Right lobe of liver (tissue), 4 donors: ENCODE measurements around the gene INAVA.

ENCODE experiments used
- CTCF ChIP-seq, 4 donors: fragments of 200-600 bp in 3 of 4; fragments of 450-650 bp in 1 of 4; IDR thresholded peaks; one replicate each; pipeline versions ENCODE4 v1.5.1 to v1.8.0; 2016 to 2022; ENCODE audit warnings: antibody characterized with exemption in 4 of 4, mild to moderate bottlenecking in 2 of 4
- POLR2A ChIP-seq: fragments of 450-650 bp; IDR thresholded peaks from one replicate; pipeline ENCODE4 v1.6.1; 2017; ENCODE audit warnings: antibody characterized with exemption, mild to moderate bottlenecking
- donor health status: DM: no; HTN: no; CAD: no.
- donor health status: DM: no; HTN: no; CAD: no.
- donor health status: DM: no; HTN: yes; CAD: no.

- TF ChIP-seq POLR2A: no peak
- no peak for TF ChIP-seq CTCF (IDR thresholded peaks at IDR 0.05)
These were observed 8.1 kb upstream of the INAVA start for GRCh38 chr1:200886594-200886993.
